ENCODE data around the gene PBX1.

Gene PBX1

DNA sequence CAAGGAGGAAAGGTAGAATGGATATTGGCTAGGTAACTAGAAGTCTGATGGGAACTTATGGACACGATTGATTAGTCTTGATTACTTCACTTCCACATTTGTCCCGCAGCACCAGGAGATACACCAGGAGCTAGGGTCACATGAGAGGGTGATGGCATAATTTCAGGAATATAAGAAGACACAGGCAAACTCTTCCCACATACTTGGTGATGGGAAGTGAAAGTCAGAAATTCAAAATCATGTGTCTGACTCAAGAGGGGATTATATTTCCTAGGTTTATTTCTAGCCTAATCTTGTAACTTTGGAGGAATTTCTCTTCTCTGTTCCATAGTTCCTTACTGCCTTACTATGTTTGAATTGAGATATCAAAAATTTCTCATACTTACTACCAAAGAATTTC is 185.0 kb downstream of the PBX1 start:
- H3K4me3 ChIP-seq (ENCODE audit: low read depth, low read length): no peak overlapping the region
- no peak for TF ChIP-seq CTCF (IDR thresholded peaks at IDR 0.05; ENCODE audit: low read depth, low read length, missing control alignments)
- DNase-seq (ENCODE audit: low read depth): no peak
- in situ Hi-C loops (cut with HindIII; ENCODE audit: low sequenced_read_pairs): no loop called here

GRCh38 chr1:164745736-164746135 is 186.8 kb downstream of the PBX1 start:
- no peak for DNase-seq (ENCODE audit: low read depth)
- H3K4me3 ChIP-seq (ENCODE audit: low read depth, low read length): no peak overlapping the region
- in situ Hi-C loops (cut with HindIII; ENCODE audit: low sequenced_read_pairs): no loop called here
- no peak for TF ChIP-seq CTCF (IDR thresholded peaks at IDR 0.05; ENCODE audit: low read depth, low read length, missing control alignments)

GRCh38 chr1:164746632-164747031 is 187.6 kb downstream of the PBX1 start:
- no peak overlapping the region for H3K4me3 ChIP-seq (ENCODE audit: low read depth, low read length)
- DNase-seq (ENCODE audit: low read depth): no peak
- no peak for TF ChIP-seq CTCF (IDR thresholded peaks at IDR 0.05; ENCODE audit: low read depth, low read length, missing control alignments)
- in situ Hi-C loops (cut with HindIII; ENCODE audit: low sequenced_read_pairs): no loop called here

DNA sequence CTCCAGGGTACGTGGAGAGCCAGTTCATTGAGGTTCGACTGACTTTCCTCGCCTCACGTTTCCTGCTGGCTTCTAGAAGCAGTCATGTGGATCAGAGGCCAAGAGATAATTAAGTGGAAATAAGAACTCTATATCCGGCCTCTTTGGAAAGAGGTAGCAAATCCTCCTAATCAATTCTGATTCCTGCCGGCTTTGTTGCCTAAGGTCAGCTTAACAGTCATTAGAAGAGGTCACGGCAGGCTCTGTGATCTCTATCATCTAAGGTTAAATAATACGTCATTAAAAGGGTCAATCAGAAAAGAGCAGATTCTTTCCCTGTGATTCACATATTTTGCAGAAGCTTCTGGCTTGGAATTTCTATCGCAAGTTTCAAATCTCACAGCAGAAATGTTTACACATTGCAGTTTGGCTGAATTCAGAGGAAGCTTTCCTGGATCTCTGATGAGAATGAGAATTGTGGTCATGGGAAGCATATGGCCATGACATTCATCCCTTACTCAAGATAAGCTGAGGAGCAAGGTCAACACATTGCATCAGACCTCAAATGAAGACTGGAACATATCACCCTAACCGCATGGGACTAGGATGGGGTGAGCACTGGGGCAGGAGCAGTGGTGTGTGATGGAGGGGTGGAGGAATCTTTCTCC is 189.4 kb downstream of the PBX1 start:
- in situ Hi-C loops (cut with HindIII; ENCODE audit: low sequenced_read_pairs): no loop called here
- peak; percentile 81 for DNase-seq (ENCODE audit: low read depth)
- no peak for TF ChIP-seq CTCF (IDR thresholded peaks at IDR 0.05; ENCODE audit: low read depth, low read length, missing control alignments)
- H3K4me3 ChIP-seq (ENCODE audit: low read depth, low read length): no peak overlapping the region

GRCh38 chr1:164753521-164754077 is 194.6 kb downstream of the PBX1 start:
- no peak overlapping the region for H3K4me3 ChIP-seq (ENCODE audit: low read depth, low read length)
- TF ChIP-seq CTCF (IDR thresholded peaks at IDR 0.05; ENCODE audit: low read depth, low read length, missing control alignments): no peak
- DNase-seq (ENCODE audit: low read depth): no peak
- in situ Hi-C loops (cut with HindIII; ENCODE audit: low sequenced_read_pairs): no loop called here

- in situ Hi-C loops (cut with HindIII; ENCODE audit: low sequenced_read_pairs): no loop called here
- H3K4me3 ChIP-seq (ENCODE audit: low read depth, low read length): no peak overlapping the region
- TF ChIP-seq CTCF (IDR thresholded peaks at IDR 0.05; ENCODE audit: low read depth, low read length, missing control alignments): no peak
- no peak for DNase-seq (ENCODE audit: low read depth)
Measured at GRCh38 chr1:164754088-164754600, 195.2 kb downstream of the PBX1 start.
